ENCODE data around the gene TRAM2.
A peak's percentile ranks its signal among the peaks of the same experiment; 100 is the strongest.

Gene TRAM2

GRCh38 chr6:52544602-52545405 is 32.1 kb downstream of the TRAM2 start:
- no peak for DNase-seq

GRCh38 chr6:52543729-52544601 is 32.9 kb downstream of the TRAM2 start:
- no peak for DNase-seq

GRCh38 chr6:52543262-52543661 is 33.6 kb downstream of the TRAM2 start:
- no peak for DNase-seq

- DNase-seq = no peak
These were observed 35.7 kb downstream of the TRAM2 start for GRCh38 chr6:52541135-52541534.

- no peak for DNase-seq
These were observed 36.5 kb downstream of the TRAM2 start for GRCh38 chr6:52540286-52540902.

- DNase-seq = no peak
These were observed 37.3 kb downstream of the TRAM2 start for GRCh38 chr6:52539607-52540006.

- no peak for DNase-seq
These were observed 37.9 kb downstream of the TRAM2 start for GRCh38 chr6:52538901-52539354.

- DNase-seq = peak; percentile 23
These were observed 38.5 kb downstream of the TRAM2 start for GRCh38 chr6:52538252-52538900.

- DNase-seq = peak; percentile 52
These were observed 39.7 kb downstream of the TRAM2 start for GRCh38 chr6:52537001-52537753.

- no peak for DNase-seq
These were observed 40.4 kb downstream of the TRAM2 start for GRCh38 chr6:52536424-52536916.

- no peak for DNase-seq
These were observed 41.0 kb downstream of the TRAM2 start for GRCh38 chr6:52535711-52536423.

- DNase-seq = no peak
These were observed 41.9 kb downstream of the TRAM2 start for GRCh38 chr6:52534966-52535390.

- no peak for DNase-seq
These were observed 42.5 kb downstream of the TRAM2 start for GRCh38 chr6:52534363-52534762.

GRCh38 chr6:52533491-52533890 is 43.4 kb downstream of the TRAM2 start:
- no peak for DNase-seq

GRCh38 chr6:52532457-52532856 is 44.4 kb downstream of the TRAM2 start:
- no peak for DNase-seq

GRCh38 chr6:52531834-52532233 is 45.0 kb downstream of the TRAM2 start:
- peak; percentile 40 for DNase-seq

- DNase-seq = no peak
These were observed 45.5 kb downstream of the TRAM2 start for GRCh38 chr6:52531396-52531795.

- DNase-seq = no peak
These were observed 46.5 kb downstream of the TRAM2 start for GRCh38 chr6:52530351-52530750.

GRCh38 chr6:52529311-52529710 is 47.5 kb downstream of the TRAM2 start:
- DNase-seq = no peak

GRCh38 chr6:52527436-52527835 is 49.4 kb downstream of the TRAM2 start:
- no peak for DNase-seq

GRCh38 chr6:52526634-52527033 is 50.2 kb downstream of the TRAM2 start:
- DNase-seq = no peak
